ENCODE data around the gene BNC1. TPM values are rescaled to one million over a fixed set of nuclear protein-coding genes. Genes with fewer than 3 reads are reported as not detected.

The BNC1 gene
- total and polyA plus RNA-seq, 4 donors, result 0.07 to 0.17 (median 0.14) TPM; not detected in 1

DNA sequence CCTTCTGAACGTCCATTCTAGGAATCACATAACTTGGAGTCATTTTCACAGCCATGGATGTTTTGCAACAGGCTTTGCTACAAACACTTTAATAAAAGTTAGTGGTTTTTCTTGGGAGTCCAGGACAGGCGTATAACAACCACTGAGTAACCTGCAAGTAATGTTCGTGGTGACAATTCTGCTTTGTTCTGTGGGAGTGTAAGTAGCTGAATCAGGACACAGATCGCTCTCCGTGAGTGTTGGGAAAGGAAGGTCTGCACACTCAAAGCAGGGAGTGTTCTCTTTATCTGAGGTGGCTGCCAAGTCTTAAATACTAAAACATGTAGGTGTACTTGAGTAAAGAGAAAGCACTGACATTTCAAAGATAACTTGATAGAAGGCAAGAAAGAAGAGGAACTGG is 7.9 kb upstream of the BNC1 start:
- no peak overlapping the region for H3K27ac ChIP-seq (ENCODE audit: low read depth in 1 of 2, low read length in 2 of 2)
- H3K36me3 ChIP-seq (ENCODE audit: control insufficient read depth in 4 of 4, insufficient read depth in 3 of 4, low read depth in 1 of 4, low read length in 3 of 4), result no peaks in the 10 kb centered on the region
- WGBS, result 68% methylated on average over 5 of the region's 5 CpGs
- no peaks in the 10 kb centered on the region for H3K9me3 ChIP-seq (ENCODE audit: control insufficient read depth in 4 of 4, low read length in 3 of 4)
- H3K9ac ChIP-seq (ENCODE audit: low read depth in 1 of 2, low read length in 2 of 2), result no peak overlapping the region
- H3K27me3 ChIP-seq (ENCODE audit: control insufficient read depth in 4 of 4, insufficient read depth in 4 of 4, low read length in 3 of 4), result peaks cover 0 to 7% (median 2%) of the 10 kb centered on the region in 4 donors
- TF ChIP-seq RAD21 (IDR thresholded peaks at IDR 0.05) (no peak), JUND (IDR thresholded peaks at IDR 0.05) (no peak), NR2F2 (IDR thresholded peaks at IDR 0.05) (no peak), FOXA2 (IDR thresholded peaks at IDR 0.05) (no peak), EGR1 (IDR thresholded peaks at IDR 0.05; ENCODE audit: low read depth in 2 of 2) (no peak)
- TF ChIP-seq, protein P1, sequence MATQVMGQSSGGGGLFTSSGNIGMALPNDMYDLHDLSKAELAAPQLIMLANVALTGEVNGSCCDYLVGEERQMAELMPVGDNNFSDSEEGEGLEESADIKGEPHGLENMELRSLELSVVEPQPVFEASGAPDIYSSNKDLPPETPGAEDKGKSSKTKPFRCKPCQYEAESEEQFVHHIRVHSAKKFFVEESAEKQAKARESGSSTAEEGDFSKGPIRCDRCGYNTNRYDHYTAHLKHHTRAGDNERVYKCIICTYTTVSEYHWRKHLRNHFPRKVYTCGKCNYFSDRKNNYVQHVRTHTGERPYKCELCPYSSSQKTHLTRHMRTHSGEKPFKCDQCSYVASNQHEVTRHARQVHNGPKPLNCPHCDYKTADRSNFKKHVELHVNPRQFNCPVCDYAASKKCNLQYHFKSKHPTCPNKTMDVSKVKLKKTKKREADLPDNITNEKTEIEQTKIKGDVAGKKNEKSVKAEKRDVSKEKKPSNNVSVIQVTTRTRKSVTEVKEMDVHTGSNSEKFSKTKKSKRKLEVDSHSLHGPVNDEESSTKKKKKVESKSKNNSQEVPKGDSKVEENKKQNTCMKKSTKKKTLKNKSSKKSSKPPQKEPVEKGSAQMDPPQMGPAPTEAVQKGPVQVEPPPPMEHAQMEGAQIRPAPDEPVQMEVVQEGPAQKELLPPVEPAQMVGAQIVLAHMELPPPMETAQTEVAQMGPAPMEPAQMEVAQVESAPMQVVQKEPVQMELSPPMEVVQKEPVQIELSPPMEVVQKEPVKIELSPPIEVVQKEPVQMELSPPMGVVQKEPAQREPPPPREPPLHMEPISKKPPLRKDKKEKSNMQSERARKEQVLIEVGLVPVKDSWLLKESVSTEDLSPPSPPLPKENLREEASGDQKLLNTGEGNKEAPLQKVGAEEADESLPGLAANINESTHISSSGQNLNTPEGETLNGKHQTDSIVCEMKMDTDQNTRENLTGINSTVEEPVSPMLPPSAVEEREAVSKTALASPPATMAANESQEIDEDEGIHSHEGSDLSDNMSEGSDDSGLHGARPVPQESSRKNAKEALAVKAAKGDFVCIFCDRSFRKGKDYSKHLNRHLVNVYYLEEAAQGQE (IDR thresholded peaks at IDR 0.05), result no peak
- no peak for DNase-seq (ENCODE audit: low spot score)
- no peaks in the 10 kb centered on the region for H3K4me1 ChIP-seq (ENCODE audit: control insufficient read depth in 4 of 4, insufficient read depth in 4 of 4, low read length in 3 of 4)
- H3K4me3 ChIP-seq (ENCODE audit: low read depth in 1 of 3, low read length in 3 of 3), result no peak overlapping the region

- H3K27ac ChIP-seq (ENCODE audit: low read depth in 1 of 2, low read length in 2 of 2), result no peak overlapping the region
- H3K9me3 ChIP-seq (ENCODE audit: control insufficient read depth in 4 of 4, low read length in 3 of 4), result no peaks in the 10 kb centered on the region
- H3K4me1 ChIP-seq (ENCODE audit: control insufficient read depth in 4 of 4, insufficient read depth in 4 of 4, low read length in 3 of 4), result no peaks in the 10 kb centered on the region
- H3K9ac ChIP-seq (ENCODE audit: low read depth in 1 of 2, low read length in 2 of 2), result no peak overlapping the region
- H3K36me3 ChIP-seq (ENCODE audit: control insufficient read depth in 4 of 4, insufficient read depth in 3 of 4, low read depth in 1 of 4, low read length in 3 of 4), result no peaks in the 10 kb centered on the region
- WGBS, result 76% methylated on average over 4 of the region's 4 CpGs
- peaks cover 0 to 11% (median 1%) of the 10 kb centered on the region in 4 donors for H3K27me3 ChIP-seq (ENCODE audit: control insufficient read depth in 4 of 4, insufficient read depth in 4 of 4, low read length in 3 of 4)
- no peak overlapping the region for H3K4me3 ChIP-seq (ENCODE audit: low read depth in 1 of 3, low read length in 3 of 3)
- no peak for DNase-seq (ENCODE audit: low spot score)
- TF ChIP-seq YY1 (IDR thresholded peaks at IDR 0.05) (no peak), NR2F2 (IDR thresholded peaks at IDR 0.05) (no peak), MAX (IDR thresholded peaks at IDR 0.05) (no peak), EGR1 (IDR thresholded peaks at IDR 0.05; ENCODE audit: low read depth in 2 of 2) (no peak), FOXA1 (IDR thresholded peaks at IDR 0.05) (no peak), GABPA (IDR thresholded peaks at IDR 0.05 in 1 of 2, conservative IDR thresholded peaks at IDR 0.05 in 1 of 2) (no peak), HNF4G (IDR thresholded peaks at IDR 0.05) (no peak), RXRA (IDR thresholded peaks at IDR 0.05) (no peak), HNF4A (conservative IDR thresholded peaks at IDR 0.05) (no peak), SP1 (IDR thresholded peaks at IDR 0.05) (no peak)
- TF ChIP-seq, protein P1 (IDR thresholded peaks at IDR 0.05), result no peak
- TF ChIP-seq, protein P2, sequence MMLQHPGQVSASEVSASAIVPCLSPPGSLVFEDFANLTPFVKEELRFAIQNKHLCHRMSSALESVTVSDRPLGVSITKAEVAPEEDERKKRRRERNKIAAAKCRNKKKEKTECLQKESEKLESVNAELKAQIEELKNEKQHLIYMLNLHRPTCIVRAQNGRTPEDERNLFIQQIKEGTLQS (IDR thresholded peaks at IDR 0.05), result no peak
- TF ChIP-seq, protein P3, sequence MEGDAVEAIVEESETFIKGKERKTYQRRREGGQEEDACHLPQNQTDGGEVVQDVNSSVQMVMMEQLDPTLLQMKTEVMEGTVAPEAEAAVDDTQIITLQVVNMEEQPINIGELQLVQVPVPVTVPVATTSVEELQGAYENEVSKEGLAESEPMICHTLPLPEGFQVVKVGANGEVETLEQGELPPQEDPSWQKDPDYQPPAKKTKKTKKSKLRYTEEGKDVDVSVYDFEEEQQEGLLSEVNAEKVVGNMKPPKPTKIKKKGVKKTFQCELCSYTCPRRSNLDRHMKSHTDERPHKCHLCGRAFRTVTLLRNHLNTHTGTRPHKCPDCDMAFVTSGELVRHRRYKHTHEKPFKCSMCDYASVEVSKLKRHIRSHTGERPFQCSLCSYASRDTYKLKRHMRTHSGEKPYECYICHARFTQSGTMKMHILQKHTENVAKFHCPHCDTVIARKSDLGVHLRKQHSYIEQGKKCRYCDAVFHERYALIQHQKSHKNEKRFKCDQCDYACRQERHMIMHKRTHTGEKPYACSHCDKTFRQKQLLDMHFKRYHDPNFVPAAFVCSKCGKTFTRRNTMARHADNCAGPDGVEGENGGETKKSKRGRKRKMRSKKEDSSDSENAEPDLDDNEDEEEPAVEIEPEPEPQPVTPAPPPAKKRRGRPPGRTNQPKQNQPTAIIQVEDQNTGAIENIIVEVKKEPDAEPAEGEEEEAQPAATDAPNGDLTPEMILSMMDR (IDR thresholded peaks at IDR 0.05; ENCODE audit: low read depth, low read length, missing input control), result no peak
These were observed 5.8 kb upstream of the BNC1 start for GRCh38 chr15:83290236-83290635.
